ENCODE data around the gene CGB7. TPM values are rescaled to one million over a fixed set of nuclear protein-coding genes. Genes with fewer than 3 reads are reported as not detected.
A peak's percentile ranks its signal among the peaks of the same experiment; 100 is the strongest.

The CGB7 gene
- total and polyA plus RNA-seq, 9 of the 15 experiments (the other 6 are each of a cell fraction or from before 2014, with no cell fraction given): not detected

GRCh38 chr19:49081273-49081672, 23.7 kb upstream of the CGB7 start (continued):
- TF ChIP-seq ID3 (CRISPR knock-in tag; IDR thresholded peaks at IDR 0.05): no peak
- TF ChIP-seq ID3 (tag; IDR thresholded peaks at IDR 0.05): no peak
- peak; percentile 30; the same call in 1 of the 2 replicates for TF ChIP-seq ARID1B (IDR thresholded peaks at IDR 0.05)
- no peak for TF ChIP-seq PCBP2 (IDR thresholded peaks at IDR 0.05; ENCODE audit: low read depth, low read length, poor library complexity, severe bottlenecking)
- TF ChIP-seq MXD1 (CRISPR knock-in tag; IDR thresholded peaks at IDR 0.05; ENCODE audit: borderline replicate concordance, poor library complexity, severe bottlenecking): no peak
- no peak for TF ChIP-seq E2F1 (CRISPR knock-in tag; IDR thresholded peaks at IDR 0.05)
- no peak for TF ChIP-seq NFATC3 (IDR thresholded peaks at IDR 0.05)
- no peak for TF ChIP-seq RBM17 (IDR thresholded peaks at IDR 0.05; ENCODE audit: borderline replicate concordance, low read depth, low read length)
- peak; percentile 41; the same call in 1 of the 2 replicates for TF ChIP-seq ZNF324 (CRISPR knock-in tag; IDR thresholded peaks at IDR 0.05)
- TF ChIP-seq LARP7 (IDR thresholded peaks at IDR 0.05): no peak
- no peak for TF ChIP-seq HCFC1 (IDR thresholded peaks at IDR 0.05; ENCODE audit: low read depth, low read length)
- TF ChIP-seq CBFA2T3 (IDR thresholded peaks at IDR 0.05): peak; percentile 62
- no peak for TF ChIP-seq TGIF2 (CRISPR knock-in tag; IDR thresholded peaks at IDR 0.05)
- TF ChIP-seq ELF1 (tag; IDR thresholded peaks at IDR 0.05): no peak
- no peak for TF ChIP-seq E2F3 (CRISPR knock-in tag; IDR thresholded peaks at IDR 0.05)
- TF ChIP-seq SRSF1 (IDR thresholded peaks at IDR 0.05; ENCODE audit: low read depth, low read length): no peak
- TF ChIP-seq EGR1 (conservative IDR thresholded peaks at IDR 0.05): 0 out of 2 replicates have a peak, but pooled peaks have one; percentile 23
- TF ChIP-seq CBX5 (IDR thresholded peaks at IDR 0.05; ENCODE audit: borderline replicate concordance, low read depth): no peak
- TF ChIP-seq ZBTB17 (CRISPR knock-in tag; IDR thresholded peaks at IDR 0.05): no peak
- no peak for TF ChIP-seq MCM3 (IDR thresholded peaks at IDR 0.05)
- TF ChIP-seq CBFA2T2 (conservative IDR thresholded peaks at IDR 0.05): 0 out of 2 replicates have a peak, but pooled peaks have one; percentile 35
- 0 out of 2 replicates have a peak, but pooled peaks have one; percentile 34 for TF ChIP-seq CEBPB (tag; IDR thresholded peaks at IDR 0.05)
- no peak for TF ChIP-seq NUFIP1 (IDR thresholded peaks at IDR 0.05; ENCODE audit: partially characterized antibody)
